GM21576 (cell line): Measurements from ENCODE around the gene ALDH2.
"Not testable (repeated sequence)": the region's sequence is repeated elsewhere in the genome, so short reads cannot be mapped to it uniquely, and the experiment has no call there.

Experiments used
- ATAC-seq: cut with Tn5 transposase; IDR thresholded peaks from one replicate; pipeline ENCODE4 v1.9.1; 2021; ENCODE audit warnings: mild to moderate bottlenecking, moderate library complexity; ENCODE audit not compliant: unreplicated experiment

The ALDH2 gene

DNA sequence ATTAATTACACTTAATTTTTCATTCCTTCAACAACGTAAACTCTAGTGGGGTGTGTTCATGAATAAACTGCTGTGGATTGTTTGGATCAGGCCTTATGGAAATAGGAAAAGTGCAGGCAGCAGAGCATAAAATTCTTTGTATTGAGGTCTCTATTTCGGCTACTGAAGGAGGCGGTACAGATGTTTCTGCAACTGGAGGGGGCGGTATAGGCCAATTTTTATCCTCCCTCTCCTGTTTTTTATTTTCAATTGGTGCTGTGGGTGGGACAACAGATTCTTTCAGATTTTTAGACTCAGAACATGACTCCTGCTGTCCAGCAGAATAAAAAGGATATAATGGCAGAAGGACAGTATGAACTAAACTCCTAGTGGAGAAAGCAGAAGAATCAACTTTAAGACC lies 57.6 kb downstream of the ALDH2 start:
- not testable (repeated sequence) for ATAC-seq

GRCh38 chr12:111825509-111825908 lies 58.8 kb downstream of the ALDH2 start:
- no peak for ATAC-seq

GRCh38 chr12:111826316-111826715 lies 59.6 kb downstream of the ALDH2 start:
- ATAC-seq: no peak

- ATAC-seq: no peak
These were observed 60.3 kb downstream of the ALDH2 start for GRCh38 chr12:111826992-111827391.

DNA sequence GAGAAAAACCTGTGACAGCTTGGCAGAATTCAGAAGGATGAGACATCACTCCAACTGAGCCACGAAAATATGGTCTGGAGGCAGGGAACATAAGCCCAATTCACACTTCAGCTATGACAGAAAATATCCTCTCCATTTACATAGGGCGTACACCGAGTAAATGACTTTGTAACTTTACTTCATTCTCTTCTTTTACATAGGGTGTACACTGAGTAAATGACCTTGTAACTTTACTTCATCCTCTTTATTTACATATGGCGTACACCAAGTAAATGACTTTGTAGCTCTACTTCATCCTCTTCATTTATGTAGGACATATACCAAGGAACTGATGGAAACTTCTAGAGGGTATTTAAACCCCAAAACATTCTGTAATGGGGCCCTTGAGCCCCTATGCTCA lies 61.2 kb downstream of the ALDH2 start:
- no peak for ATAC-seq

DNA sequence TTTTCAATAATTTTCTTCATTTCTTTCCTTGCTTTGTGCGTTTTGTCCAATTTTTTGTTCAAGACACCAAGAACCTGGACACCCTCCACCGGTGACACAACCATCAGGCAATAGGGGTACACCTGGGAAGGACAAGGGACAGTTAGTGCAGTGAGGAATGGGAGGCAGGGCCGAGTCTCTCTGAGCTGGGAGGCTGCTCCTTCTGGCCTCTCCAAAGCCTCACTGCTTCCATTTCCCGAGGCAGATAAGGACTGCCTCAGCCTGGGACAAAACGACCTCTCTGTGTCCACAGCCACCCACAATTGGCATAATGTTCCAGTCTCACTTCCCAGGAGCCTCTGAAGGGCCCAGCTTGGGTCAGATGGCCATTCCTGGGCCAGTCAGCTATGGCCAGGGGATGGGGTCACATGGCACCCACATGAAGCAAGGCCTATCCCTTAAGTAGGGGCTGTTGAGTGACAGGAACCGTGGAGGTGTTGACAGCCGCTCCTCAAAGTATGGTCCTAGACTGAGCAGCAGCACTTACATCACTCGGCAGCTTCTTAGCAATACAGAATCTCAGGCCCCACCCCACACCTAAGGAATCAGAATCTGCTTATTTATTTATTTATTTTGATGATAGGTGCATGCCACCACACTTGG lies 61.7 kb downstream of the ALDH2 start:
- ATAC-seq: no peak

- ATAC-seq: not testable (repeated sequence)
These were observed 62.9 kb downstream of the ALDH2 start for GRCh38 chr12:111829635-111830034.

DNA sequence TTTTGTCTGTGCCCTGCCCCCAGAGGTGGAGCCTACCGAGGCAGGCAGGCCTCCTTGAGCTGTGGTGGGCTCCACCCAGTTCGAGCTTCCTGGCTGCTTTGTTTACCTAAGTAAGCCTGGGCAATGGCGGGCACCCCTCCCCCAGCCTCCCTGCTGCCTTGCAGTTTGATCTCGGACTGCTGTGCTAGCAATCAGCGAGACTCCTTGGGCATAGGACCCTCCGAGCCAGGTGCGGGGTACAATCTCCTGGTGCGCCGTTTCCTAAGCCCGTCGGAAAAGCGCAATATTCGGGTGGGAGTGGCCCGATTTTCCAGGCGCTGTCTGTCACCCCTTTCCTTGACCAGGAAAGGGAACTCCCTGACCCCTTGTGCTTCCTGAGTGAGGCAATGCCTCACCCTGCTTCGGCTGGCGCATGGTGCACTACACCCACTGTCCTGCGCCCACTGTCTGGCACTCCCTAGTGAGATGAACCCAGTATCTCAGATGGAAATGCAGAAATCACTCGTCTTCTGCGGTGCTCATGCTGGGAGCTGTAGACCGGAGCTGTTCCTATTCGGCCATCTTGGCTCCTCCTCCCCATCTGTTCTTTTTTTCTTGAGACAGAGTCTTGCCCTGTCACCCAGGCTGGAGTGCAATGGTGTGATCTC lies 68.1 kb downstream of the ALDH2 start:
- ATAC-seq: not testable (repeated sequence)

DNA sequence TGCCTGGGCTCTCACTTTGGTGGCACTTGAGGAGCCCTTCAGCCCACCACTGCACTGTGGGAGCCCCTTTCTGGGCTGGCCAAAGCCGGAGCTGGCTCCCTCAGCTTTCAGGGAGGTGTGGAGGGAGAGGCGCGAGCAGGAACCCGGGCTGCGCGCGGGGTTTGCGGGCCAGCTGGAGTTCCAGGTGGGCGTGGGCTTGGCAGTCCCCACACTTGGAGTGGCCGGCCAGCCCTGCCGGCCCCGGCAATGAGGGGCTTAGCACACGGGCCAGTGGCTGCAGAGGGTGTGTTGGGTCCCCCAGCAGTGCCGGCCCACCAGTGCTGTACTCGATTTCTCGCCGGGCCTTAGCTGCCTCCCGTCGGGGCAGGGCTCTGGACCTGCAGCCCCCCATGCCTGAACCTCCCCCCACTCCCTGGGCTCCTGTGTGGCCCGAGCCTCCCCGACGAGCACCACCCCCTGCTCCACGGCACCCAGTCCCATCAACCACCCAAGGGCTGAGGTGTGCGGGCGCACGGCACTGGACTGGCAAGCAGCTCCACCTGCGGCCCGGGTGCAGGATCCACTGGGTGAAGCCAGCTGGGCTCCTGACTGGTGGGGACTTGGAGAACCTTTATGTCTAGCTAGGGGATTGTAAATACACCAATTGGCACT lies 68.9 kb downstream of the ALDH2 start:
- not testable (repeated sequence) for ATAC-seq

GRCh38 chr12:111838353-111838752 lies 71.6 kb downstream of the ALDH2 start:
- no peak for ATAC-seq

GRCh38 chr12:111840807-111841206 lies 74.1 kb downstream of the ALDH2 start:
- ATAC-seq: no peak

DNA sequence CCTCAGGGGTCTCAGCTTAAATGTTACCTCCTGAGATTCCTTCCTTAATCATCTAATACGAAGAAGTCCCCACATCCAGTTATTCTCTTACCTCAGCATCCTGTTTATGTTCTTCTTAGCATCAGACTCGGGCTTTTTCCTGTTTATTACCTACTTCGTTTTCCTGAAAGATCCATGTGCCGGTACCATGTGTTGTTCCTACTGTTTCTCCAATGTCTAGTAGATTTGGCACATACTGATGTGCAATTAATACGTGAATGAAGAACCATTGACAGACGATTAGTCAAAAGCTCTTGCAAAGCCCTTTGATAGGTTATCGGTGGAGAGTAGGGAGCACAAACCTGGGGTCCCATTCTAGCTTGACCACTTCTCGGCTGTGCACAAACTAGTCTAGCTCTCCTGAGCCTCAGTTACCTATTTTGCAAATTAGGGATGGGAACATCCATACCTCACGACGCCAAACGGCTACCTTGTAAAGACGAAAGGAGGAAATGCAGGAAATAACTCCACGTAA lies 74.6 kb downstream of the ALDH2 start:
- ATAC-seq: peak; percentile 6

DNA sequence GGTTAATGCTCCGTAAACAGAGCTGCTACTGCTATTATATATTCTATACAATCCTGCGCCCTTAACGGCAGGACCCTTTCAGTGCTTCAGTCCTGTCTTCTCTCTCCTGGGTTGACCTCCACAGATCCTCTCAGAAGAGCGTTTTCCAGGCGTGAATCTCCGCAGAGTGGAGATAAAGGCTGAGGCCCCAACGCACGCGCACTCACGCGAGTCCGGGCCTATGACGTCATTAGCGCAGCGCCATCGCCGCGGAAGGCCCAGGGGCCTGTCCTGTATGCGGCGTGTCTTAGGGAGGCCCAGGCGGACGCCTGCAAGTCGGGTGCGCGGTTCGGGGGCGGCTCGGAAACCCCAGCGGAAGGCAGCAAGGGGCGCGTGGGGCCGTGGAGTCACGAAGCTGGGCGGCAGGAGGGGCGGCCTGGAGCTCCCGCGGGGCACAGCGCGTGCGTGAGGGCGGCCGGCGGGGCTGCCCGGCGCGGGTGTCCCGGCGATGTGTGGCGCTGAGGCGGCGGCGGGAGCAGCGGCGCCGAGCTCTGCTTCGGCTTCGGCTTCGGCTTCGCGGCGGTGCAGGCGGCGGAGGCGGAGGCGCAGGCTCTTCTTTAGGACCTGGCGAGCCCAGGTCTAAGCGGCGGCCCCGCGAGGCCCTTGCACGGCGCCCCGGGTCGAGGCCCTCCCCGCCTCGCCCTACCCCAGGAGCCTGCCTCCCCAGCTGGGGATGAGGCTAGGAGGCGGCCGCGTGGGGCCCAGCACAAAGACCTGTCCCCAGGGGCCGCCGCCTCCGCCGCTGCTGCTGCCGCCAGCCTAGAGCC lies 75.2 kb downstream of the ALDH2 start, which contains the start of gene MAPKAPK5:
Gene MAPKAPK5 (plus strand): TSS at position 479 of the 806 bp plus-strand sequence. CDS start 506 bp downstream, outside the sequence.
- peak; percentile 76 for ATAC-seq

- ATAC-seq: peak; percentile 17
These were observed 76.0 kb downstream of the ALDH2 start for GRCh38 chr12:111842556-111843396.

- ATAC-seq: no peak
These were observed 79.3 kb downstream of the ALDH2 start for GRCh38 chr12:111846016-111846415.

- ATAC-seq: no peak
These were observed 83.8 kb downstream of the ALDH2 start for GRCh38 chr12:111850526-111850925.

- ATAC-seq: no peak
These were observed 91.5 kb downstream of the ALDH2 start for GRCh38 chr12:111858186-111858585.

DNA sequence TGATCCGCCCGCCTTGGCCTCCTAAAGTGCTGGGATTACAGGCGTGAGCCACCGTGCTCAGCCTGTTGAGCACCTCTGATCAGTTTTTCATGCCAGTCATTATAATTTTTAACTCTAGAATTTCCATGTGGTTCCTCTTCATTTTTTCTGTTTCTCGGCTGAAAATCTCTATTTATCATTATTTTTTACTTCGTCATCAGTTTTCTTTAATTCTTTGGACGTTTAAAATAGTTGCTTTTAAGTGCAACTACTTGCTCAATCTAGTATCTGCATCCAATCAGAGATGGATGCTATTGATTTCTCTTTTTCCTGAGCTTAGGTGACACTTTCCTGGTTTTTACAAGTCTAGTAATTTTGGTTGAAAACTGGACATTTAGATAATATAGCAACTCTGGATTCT lies 92.0 kb downstream of the ALDH2 start:
- ATAC-seq: no peak

DNA sequence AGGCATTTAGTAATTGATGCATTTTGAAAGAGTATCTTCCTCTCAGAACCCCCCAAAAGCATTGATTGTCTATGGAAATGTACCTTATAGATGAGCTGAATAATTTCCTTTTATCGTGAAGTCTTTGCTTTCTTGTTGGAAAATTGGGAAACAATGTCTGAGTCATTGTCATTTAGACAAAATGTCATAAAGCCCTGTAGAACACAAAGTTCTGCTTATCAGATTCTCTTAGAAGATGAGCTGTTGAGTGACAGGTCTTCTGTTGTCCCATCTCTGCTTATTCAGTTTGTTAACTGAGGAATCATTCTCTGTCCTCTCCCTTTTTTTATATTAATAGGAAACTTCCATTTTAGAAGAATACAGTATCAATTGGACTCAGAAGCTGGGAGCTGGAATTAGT lies 98.2 kb downstream of the ALDH2 start:
- ATAC-seq: no peak
